ENCODE data around the gene ORAI1.
"Not testable (repeated sequence)": the region's sequence is repeated elsewhere in the genome, so short reads cannot be mapped to it uniquely, and the experiment has no call there.

DNA sequence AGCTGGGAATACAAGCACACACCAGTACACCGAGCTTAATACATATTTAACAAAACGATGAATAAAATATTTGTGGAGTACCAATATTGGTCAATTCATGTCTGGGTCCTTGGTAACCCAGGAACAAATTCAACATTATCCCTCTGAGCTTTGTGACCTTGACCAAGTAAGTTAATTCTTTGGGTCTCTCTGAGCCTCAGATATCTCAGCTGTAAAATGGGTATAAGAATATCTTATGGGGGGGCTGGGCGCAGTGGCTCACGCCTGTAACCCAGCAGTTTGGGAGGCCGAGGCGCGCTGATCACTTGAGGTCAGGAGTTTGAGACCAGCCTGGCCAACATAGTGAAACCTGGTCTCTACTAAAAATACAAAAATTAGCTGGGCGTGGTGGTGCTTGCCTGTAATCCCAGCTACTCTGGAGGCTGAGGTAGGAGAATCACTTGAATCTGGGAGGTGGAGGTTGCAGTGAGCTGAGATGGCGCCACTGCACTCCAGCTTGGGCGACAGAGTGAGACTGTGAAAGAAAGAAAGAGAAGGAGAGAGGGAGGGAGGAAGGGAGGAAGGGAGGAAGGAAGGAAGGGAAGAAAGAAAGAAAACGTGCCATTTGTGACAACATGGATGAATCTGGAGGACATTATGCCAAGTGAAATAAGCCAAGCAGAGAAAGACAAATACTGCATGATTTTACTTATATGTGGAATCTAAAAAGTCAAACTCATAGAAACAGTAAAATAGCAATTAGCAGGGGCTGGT, 35.2 kb downstream of the ORAI1 start:
- TF ChIP-seq CTCF (conservative IDR thresholded peaks at IDR 0.05); ZFX (IDR thresholded peaks at IDR 0.05): not testable (repeated sequence)
